ENCODE data around the gene SPECC1. TPM values are rescaled to one million over a fixed set of nuclear protein-coding genes. Genes with fewer than 3 reads are reported as not detected.
"Not testable (repeated sequence)": the region's sequence is repeated elsewhere in the genome, so short reads cannot be mapped to it uniquely, and the experiment has no call there.

The SPECC1 gene
- total and polyA plus RNA-seq, 2 donors (not counting 1 experiment from before 2014, with no cell fraction given), result 13.4 to 30.9 TPM

DNA sequence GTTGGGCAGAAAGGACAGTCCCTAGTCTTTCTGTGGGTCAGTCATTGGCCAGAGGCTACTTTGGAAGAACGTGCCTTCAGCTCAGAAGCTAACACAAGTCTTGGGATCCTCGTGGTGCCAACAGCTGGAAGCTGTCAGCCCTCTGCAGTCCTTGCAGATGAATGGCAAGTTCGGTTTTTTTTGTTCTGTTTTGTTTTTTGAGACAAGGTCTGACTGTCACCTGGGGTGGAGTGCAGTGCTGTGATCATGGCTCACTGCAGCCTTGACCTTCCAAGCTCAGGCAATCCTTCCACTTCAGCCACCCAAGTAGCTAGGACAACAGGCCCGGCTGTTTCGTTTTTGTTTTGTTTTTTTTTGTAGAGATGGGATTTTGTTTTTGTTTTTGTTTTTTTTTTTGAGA lies 149.4 kb downstream of the SPECC1 start:
- Histone ChIP-seq H4K20me1 (ENCODE audit: control insufficient read depth, extremely low read depth, insufficient read depth, low read length) (no peaks in the 10 kb centered on the region), H3K4me3 (replicated peaks in 1 of 4; ENCODE audit: control extremely low read depth in 1 of 4, insufficient read depth in 1 of 4, low read depth in 3 of 4, low read length in 4 of 4) (no peak overlapping the region), H3K79me2 (ENCODE audit: control insufficient read depth, insufficient read depth, low read length) (no peaks in the 10 kb centered on the region), H3K27me3 (ENCODE audit: control insufficient read depth, insufficient read depth, low read length) (no peaks in the 10 kb centered on the region), H3K9ac (ENCODE audit: insufficient read depth, low read length) (no peak overlapping the region), H3K4me1 (ENCODE audit: control insufficient read depth, extremely low read depth, insufficient read depth, low read length) (no peaks in the 10 kb centered on the region), H3K4me2 (ENCODE audit: extremely low read depth, insufficient read depth, low read length) (no peak overlapping the region), H3K9me3 (ENCODE audit: control insufficient read depth, insufficient read depth, low read depth, low read length) (no peaks in the 10 kb centered on the region), H3K36me3 (ENCODE audit: control insufficient read depth, insufficient read depth, low read length) (no peaks in the 10 kb centered on the region), H2AFZ (ENCODE audit: low read length) (no peak overlapping the region), H3K27ac (ENCODE audit: insufficient read depth, low read length) (no peak overlapping the region)
- TF ChIP-seq, protein P1, sequence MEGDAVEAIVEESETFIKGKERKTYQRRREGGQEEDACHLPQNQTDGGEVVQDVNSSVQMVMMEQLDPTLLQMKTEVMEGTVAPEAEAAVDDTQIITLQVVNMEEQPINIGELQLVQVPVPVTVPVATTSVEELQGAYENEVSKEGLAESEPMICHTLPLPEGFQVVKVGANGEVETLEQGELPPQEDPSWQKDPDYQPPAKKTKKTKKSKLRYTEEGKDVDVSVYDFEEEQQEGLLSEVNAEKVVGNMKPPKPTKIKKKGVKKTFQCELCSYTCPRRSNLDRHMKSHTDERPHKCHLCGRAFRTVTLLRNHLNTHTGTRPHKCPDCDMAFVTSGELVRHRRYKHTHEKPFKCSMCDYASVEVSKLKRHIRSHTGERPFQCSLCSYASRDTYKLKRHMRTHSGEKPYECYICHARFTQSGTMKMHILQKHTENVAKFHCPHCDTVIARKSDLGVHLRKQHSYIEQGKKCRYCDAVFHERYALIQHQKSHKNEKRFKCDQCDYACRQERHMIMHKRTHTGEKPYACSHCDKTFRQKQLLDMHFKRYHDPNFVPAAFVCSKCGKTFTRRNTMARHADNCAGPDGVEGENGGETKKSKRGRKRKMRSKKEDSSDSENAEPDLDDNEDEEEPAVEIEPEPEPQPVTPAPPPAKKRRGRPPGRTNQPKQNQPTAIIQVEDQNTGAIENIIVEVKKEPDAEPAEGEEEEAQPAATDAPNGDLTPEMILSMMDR (conservative IDR thresholded peaks at IDR 0.05 in 1 of 2, IDR thresholded peaks at IDR 0.05 in 1 of 2; ENCODE audit: low read depth in 1 of 2, low read length in 2 of 2), result no peak
- TF ChIP-seq EZH2 (IDR thresholded peaks at IDR 0.05; ENCODE audit: low read length, missing control alignments), result no peak
- DNase-seq (ENCODE audit: low read depth in 2 of 2), result no peak

DNA sequence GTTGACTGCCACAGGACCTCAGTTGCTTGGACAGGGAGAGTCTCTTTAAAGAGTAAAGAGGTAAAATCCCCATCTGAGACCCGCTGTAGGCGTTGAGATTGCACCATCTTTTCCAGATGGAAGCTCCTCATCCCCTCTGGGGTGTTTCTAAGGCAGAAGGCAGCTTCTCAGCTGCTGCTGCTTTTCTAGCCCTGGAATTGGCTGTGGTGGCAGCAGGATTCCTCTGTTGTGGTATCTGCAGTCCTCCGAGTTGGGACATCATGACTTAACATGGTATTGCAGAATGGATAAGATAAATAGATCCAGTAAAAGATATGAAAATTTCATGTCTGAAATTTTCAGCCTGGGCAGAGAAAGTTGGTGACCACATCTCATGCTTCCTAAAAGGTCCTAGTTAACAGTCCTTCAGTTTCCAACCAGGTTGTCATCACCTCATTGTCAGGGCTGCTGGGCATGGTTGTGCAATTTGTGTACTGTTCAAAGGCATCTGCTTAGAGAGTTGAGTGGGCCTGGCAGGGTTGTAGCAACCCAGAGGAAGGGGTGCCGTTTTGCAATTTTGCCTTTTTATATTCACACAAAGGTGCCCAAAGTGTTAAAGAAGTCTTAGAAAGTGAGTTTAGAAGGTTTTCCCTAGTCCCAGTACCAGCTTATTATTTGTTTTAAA lies 150.4 kb downstream of the SPECC1 start:
- peak in 1 of 2 donors; percentile 9 for DNase-seq (ENCODE audit: low read depth in 2 of 2)
- TF ChIP-seq EZH2 (IDR thresholded peaks at IDR 0.05; ENCODE audit: low read length, missing control alignments), result no peak
- TF ChIP-seq, protein P1 (conservative IDR thresholded peaks at IDR 0.05 in 1 of 2, IDR thresholded peaks at IDR 0.05 in 1 of 2; ENCODE audit: low read depth in 1 of 2, low read length in 2 of 2), result no peak
- no peak overlapping the region for H3K27ac ChIP-seq (ENCODE audit: insufficient read depth, low read length)
- no peaks in the 10 kb centered on the region for H3K27me3 ChIP-seq (ENCODE audit: control insufficient read depth, insufficient read depth, low read length)
- H3K9ac ChIP-seq (ENCODE audit: insufficient read depth, low read length), result no peak overlapping the region
- H3K4me1 ChIP-seq (ENCODE audit: control insufficient read depth, extremely low read depth, insufficient read depth, low read length), result no peaks in the 10 kb centered on the region
- H3K4me2 ChIP-seq (ENCODE audit: extremely low read depth, insufficient read depth, low read length), result no peak overlapping the region
- no peaks in the 10 kb centered on the region for H3K36me3 ChIP-seq (ENCODE audit: control insufficient read depth, insufficient read depth, low read length)
- no peaks in the 10 kb centered on the region for H4K20me1 ChIP-seq (ENCODE audit: control insufficient read depth, extremely low read depth, insufficient read depth, low read length)
- H3K79me2 ChIP-seq (ENCODE audit: control insufficient read depth, insufficient read depth, low read length), result no peaks in the 10 kb centered on the region
- no peak overlapping the region for H2AFZ ChIP-seq (ENCODE audit: low read length)
- H3K9me3 ChIP-seq (ENCODE audit: control insufficient read depth, insufficient read depth, low read depth, low read length), result no peaks in the 10 kb centered on the region
- no peak overlapping the region for H3K4me3 ChIP-seq (replicated peaks in 1 of 4; ENCODE audit: control extremely low read depth in 1 of 4, insufficient read depth in 1 of 4, low read depth in 3 of 4, low read length in 4 of 4)

DNA sequence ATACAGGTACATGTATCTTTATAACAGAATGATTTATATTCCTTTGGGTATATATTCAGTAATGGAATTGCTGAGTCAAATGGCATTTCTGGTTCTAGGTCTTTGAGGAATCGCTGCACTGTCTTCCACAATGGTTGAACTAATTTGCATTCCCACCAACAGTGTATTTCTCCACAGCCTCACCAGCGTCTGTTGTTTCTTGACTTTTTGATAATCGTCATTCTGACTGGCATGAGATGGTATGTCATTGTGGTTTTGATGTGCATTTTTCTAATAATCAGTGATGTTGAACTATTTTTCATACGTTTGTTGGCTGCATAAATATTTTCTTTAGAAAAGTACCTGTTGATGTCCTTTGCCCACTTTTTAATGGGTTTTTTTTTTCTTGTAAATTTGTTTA lies 156.4 kb downstream of the SPECC1 start:
- H3K36me3 ChIP-seq (ENCODE audit: control insufficient read depth, insufficient read depth, low read length); H2AFZ ChIP-seq (ENCODE audit: low read length); H3K4me1 ChIP-seq (ENCODE audit: control insufficient read depth, extremely low read depth, insufficient read depth, low read length); H3K27me3 ChIP-seq (ENCODE audit: control insufficient read depth, insufficient read depth, low read length); H3K4me3 ChIP-seq (replicated peaks in 1 of 4; ENCODE audit: control extremely low read depth in 1 of 4, insufficient read depth in 1 of 4, low read depth in 3 of 4, low read length in 4 of 4); H3K4me2 ChIP-seq (ENCODE audit: extremely low read depth, insufficient read depth, low read length); H4K20me1 ChIP-seq (ENCODE audit: control insufficient read depth, extremely low read depth, insufficient read depth, low read length); H3K79me2 ChIP-seq (ENCODE audit: control insufficient read depth, insufficient read depth, low read length); H3K9ac ChIP-seq (ENCODE audit: insufficient read depth, low read length); H3K27ac ChIP-seq (ENCODE audit: insufficient read depth, low read length); H3K9me3 ChIP-seq (ENCODE audit: control insufficient read depth, insufficient read depth, low read depth, low read length): not testable (repeated sequence)
- DNase-seq (ENCODE audit: low read depth in 2 of 2), result peak in 1 of 2 donors; percentile 56

Measured in fibroblast of lung (primary cell).